ENCODE data around the gene IFT122. TPM values are rescaled to one million over a fixed set of nuclear protein-coding genes. Genes with fewer than 3 reads are reported as not detected.
"Not testable (repeated sequence)": the region's sequence is repeated elsewhere in the genome, so short reads cannot be mapped to it uniquely, and the experiment has no call there.

The IFT122 gene
- total RNA-seq, 2 donors from 2014 or later, result 20.2 to 43.4 TPM

- DNase-seq, result peak; percentile 72
- peak; percentile 90 to 94 for ATAC-seq
- intact Hi-C loops (cut with DNase I), result loop anchor here in 1 of 2 donors (5.0 kb wide), 1 partner anchor 41 kb away; no protein-coding TSS in a partner anchor
Observed at GRCh38 chr3:129461461-129462146, 21.6 kb downstream of the IFT122 start.

DNA sequence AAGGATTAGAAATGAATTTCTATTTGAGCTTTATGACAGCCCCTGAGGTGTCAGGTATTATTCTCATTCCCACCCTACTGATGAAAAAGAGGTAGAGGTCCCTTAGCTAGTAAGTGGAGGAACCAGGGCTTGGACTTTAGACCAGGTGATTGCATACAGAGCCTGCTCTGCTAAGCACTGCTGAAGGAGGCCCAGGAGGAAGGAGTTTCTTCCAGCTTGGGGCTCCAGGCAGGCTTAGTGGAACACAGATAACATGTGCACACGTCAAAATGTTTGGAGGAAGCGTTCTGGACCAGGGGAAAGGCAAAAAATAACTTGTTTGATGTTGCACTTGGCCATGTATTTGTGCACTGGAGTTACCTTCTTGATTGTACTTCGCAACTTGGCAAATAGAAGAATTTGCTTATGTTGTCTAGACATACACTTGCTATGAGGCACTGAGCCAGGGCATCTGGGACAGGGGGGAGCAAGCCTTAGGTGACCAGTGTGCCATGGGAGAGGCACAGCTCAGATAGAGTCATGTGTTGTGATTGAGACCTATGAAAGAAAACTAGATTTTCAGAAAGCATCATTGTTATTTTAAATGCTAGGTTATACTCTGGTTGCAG, 22.4 kb downstream of the IFT122 start:
- DNase-seq, result no peak
- ATAC-seq, result peak in 1 of 2 donors; percentile 67
- intact Hi-C loops (cut with DNase I), result loop anchor here in 1 of 2 donors (5.0 kb wide), 1 partner anchor 40 kb away; no protein-coding TSS in a partner anchor

DNA sequence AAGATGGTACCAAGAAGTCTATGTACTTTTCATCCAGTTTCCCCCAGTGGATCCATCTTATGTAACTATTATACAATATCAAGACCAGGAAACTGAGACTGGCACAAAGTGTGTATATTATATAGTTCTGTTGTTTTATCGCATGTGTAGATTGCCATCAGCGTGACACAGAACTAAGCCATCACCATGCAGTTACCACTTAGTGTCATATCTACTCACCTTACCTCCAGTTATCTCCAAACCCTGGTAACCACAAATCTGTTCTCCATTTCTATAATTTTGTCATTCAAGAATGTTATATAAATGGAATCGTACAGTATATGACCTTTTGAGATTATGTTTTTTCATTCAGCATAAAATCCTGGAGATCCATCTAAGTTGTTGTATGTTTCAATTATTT, 23.1 kb downstream of the IFT122 start:
- ATAC-seq (no peak), DNase-seq (no peak)
- intact Hi-C loops (cut with DNase I), result loop anchor here in 1 of 2 donors (5.0 kb wide), 1 partner anchor 39 kb away; no protein-coding TSS in a partner anchor

GRCh38 chr3:129463716-129464115, 23.7 kb downstream of the IFT122 start:
- DNase-seq (no peak), ATAC-seq (no peak)
- intact Hi-C loops (cut with DNase I), result loop anchor here in 1 of 2 donors (5.0 kb wide), 1 partner anchor 39 kb away; no protein-coding TSS in a partner anchor

DNA sequence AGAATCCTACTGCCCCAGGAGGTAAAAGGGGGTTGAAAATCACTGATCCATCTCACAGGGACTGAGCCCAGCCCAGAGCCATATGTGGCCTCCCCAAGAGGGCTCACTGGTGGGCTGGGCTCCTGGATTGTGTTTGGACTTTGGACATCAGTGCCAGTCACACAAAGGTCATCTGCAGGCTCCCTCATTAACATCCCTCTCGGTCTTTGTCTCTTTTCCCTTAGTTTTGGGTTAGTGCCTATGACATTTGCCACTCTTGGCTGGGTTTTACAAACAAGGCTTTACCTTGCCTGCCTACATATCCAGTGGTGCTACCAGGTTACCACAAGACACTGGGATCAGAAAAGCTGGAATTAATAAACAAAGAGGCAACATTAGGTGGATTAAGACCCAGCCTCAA, 27.9 kb downstream of the IFT122 start:
- intact Hi-C loops (cut with DNase I), result no loop called here
- ATAC-seq (no peak), DNase-seq (no peak)

DNA sequence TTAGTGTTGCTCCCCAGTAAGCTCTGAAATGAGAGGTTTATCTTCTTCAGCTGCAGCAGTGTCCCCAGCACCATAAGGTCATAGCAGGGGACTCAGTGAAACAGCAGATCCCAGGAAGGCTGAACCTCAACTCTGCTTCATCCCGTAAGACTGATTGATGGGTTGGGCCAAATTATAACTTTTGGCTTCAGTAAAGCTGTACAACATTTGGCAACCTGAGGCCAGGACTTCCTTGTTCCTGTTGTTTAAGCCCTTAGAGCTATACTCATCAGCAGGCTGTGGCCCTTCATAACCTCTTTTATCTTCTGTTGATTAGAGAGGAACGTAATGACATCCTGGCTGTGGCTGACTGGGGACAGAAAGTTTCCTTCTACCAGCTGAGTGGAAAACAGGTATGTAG, 29.0 kb downstream of the IFT122 start:
- ATAC-seq (peak; percentile 90 to 92), DNase-seq (peak; percentile 50)
- intact Hi-C loops (cut with DNase I), result no loop called here

- DNase-seq (no peak), ATAC-seq (no peak)
- intact Hi-C loops (cut with DNase I), result no loop called here
Observed at GRCh38 chr3:129470861-129471260, 30.8 kb downstream of the IFT122 start.

DNA sequence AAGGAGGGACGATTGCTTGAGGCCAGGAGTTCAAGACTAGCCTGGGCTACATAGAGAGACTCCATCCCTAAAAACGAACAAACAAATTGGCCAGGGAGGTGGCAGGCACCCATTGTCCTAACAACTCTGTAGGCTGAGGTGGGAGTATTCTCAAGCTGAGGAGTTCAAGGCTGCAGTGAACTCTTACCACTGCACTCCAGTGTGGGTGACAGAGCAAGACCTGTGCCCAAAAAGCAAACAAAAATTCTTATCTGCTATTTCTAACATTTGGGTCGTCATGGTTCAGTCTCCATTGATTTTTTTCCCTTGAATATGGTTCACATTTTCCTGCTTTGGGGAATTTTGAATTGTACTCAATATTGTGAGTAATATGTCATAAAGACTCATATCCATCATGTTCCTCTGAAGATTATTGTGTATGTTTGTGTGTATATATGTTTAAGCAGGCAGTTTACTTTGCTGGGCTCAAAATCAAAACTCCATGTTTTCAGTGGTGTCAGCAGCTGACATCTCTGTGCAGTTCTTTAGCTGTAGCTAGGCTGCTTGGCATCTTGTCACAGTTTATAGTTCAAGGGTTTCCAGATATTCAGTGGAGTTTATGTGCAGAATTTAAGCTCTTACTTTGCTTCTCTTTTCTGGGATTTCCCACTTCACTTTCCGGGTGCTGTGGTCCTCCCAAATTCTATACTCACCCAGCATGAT, 33.2 kb downstream of the IFT122 start:
- ATAC-seq (no peak), DNase-seq (no peak)
- intact Hi-C loops (cut with DNase I), result no loop called here

DNA sequence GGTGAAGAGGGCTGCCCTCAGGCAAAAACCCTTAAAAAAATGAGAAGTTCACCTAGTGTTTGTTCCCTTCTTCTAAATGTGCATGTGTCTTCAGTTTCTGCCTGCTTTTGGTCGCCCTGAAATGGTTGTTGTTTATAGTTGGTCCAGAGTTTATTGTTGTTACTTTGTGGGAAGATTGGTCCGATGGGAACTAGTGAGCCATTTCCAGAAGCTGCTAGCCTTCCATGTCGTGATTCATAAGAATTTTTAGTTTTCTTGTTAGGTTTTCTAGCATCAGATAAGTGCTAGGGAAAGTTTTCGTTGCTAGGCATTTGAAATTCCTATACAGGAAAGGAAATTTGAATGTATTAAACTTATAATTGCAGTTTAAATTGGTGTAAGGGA, 33.7 kb downstream of the IFT122 start:
- intact Hi-C loops (cut with DNase I), result no loop called here
- ATAC-seq (no peak), DNase-seq (no peak)

DNA sequence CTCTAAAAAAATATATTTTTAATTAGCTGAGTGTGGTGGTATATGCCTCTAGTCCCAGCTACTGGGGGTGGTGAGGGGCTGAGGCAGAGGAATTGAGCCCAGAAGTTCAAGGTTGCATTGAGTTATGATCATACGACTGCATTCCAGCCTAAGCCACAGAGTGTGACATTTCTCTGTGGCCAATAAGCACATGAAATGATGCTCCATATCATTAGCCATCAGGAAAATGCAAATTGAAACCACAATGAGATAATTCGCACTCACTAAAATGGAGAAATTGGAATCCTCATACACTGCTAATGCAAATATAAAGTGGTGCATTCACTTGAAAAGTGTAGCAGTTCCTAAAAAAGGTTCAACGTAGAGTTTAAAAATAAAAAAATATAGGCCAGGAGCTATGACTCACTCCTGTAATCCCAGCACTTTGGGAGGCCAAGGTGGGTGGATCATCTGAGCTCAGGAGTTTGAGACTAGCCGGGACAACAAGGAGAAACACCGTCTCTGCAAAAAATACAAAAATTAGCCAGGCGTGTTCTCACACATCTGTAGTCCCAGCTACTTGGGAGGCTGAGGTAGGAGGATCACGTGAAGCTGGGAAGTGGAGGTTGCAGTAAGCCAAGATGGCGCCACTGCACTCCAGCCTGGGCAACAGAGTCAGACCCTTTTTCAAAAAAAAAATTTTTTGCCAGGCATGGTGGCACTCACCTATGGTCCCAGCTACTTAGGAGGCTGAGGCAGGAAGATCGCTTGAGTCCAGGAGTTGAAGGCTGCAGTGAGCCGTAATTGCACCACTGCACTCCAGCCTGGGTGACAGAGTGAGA, 35.2 kb downstream of the IFT122 start:
- ATAC-seq, result no peak
- intact Hi-C loops (cut with DNase I), result no loop called here
- no peak for DNase-seq

DNA sequence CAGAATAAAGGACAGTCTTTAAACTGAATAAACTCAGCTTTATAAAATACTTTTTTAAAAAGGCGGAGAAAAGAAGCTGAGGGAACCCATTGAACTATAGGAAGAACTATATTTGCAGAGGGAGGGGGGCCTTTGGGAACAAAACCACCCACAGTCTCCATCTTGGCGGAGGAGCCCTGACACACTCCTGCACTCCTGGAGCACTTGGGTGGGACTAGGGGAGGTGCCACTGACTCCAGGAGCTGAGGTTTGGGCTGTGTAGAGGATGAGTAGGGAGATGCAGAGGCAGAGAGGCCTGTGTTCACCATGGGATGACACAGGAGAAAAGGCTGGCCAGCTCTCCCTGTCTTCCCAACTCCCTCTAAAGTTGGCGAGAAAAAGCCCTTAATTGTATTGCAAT, 35.8 kb downstream of the IFT122 start:
- DNase-seq (no peak), ATAC-seq (no peak)
- intact Hi-C loops (cut with DNase I), result no loop called here

DNA sequence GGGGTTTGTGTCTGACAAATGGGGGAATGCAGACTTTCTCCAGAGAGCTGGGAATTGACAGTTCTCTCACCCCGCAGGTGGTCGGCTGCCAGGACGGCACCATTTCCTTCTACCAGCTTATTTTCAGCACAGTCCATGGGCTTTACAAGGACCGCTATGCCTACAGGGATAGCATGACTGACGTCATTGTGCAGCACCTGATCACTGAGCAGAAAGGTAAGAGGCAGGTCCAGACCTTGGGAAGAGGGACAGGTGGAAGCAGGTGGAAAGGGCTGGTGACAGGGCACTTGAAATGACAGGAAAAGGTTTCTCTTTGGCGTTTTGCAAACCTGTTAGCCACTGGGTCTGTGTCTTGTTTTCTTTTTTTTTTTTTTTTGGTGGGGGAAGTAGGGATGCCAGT, 36.6 kb downstream of the IFT122 start:
- ATAC-seq, result no peak
- DNase-seq, result no peak
- intact Hi-C loops (cut with DNase I), result no loop called here

- DNase-seq (peak; percentile 48), ATAC-seq (peak in 1 of 2 donors; percentile 9)
- intact Hi-C loops (cut with DNase I), result not testable (repeated sequence)
Observed at GRCh38 chr3:129481225-129481765, 41.3 kb downstream of the IFT122 start.

GRCh38 chr3:129481766-129482332, 41.8 kb downstream of the IFT122 start:
- DNase-seq (peak; percentile 72), ATAC-seq (peak; percentile 59 to 81)
- intact Hi-C loops (cut with DNase I), result no loop called here

DNA sequence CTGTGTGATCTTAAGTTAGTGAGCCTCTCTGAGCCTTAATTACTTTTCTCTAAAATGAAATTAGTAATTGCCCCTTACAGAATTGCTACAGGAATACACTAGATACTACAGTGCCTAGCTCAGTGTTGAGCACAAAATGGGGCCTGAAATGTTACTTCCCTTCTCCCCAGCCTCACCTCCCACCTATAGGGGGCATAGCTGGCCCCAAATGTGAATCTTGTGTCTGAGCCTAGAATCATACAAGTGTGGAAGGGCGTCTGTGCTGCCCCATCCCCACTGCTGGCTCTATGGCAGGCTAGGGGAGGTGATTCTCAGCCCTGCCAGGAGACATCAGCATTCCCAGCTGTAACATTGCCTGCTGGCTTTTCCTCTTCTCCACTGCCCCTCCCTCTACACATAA, 42.7 kb downstream of the IFT122 start:
- intact Hi-C loops (cut with DNase I), result no loop called here
- no peak for ATAC-seq
- DNase-seq, result no peak

DNA sequence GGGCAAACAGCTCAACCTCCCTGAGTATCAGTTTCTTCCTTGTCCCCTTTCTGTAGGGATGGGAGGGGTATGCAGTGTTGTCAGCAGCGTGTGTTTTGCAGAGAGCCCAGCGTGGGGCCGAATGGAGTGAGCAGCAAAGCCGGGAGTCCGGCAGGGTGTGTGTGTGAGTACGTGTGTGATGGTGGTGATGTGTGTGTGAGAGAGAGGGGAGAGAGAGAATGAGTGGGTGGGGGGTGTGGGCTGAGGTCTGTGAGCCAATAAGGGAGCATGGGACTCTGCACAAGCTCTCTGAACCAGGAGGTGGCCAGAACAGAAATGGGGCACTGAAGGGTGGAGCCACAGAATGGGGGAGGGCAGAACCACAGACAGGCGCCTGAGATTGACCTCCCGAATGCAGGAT, 43.8 kb downstream of the IFT122 start:
- no peak for ATAC-seq
- intact Hi-C loops (cut with DNase I), result no loop called here

DNA sequence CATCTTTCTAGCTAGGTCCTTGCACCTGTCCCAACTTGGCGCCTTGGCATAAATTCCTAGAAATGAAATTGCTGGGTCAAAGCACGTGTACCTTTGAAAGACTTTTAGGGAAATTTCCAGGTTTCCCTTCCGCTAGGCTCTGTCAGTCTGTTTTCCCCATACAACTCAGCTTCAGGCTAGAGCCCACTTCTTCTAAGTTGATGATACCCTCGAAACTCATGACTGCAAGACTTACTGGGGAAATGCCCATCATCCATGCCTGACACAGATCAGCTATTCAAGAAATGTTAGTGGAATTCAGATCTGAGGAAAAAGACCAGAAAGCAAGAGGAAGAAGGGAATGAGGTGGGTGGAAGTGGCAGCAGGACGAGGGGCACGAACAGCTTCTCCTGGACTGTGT, 45.1 kb downstream of the IFT122 start:
- not testable (repeated sequence) for DNase-seq, ATAC-seq
- intact Hi-C loops (cut with DNase I), result loop anchor here in 1 of 2 donors (5.0 kb wide), 1 partner anchor 342 kb away; no protein-coding TSS in a partner anchor

More for the DNA sequence above, 43.8 kb downstream of the IFT122 start:
- no peak for DNase-seq
